MG63 (cell line): ENCODE results near the gene PPP4R4. TPM values are rescaled to one million over a fixed set of nuclear protein-coding genes. Genes with fewer than 3 reads are reported as not detected.
"Not testable (repeated sequence)": the region's sequence is repeated elsewhere in the genome, so short reads cannot be mapped to it uniquely, and the experiment has no call there.

Experiments
- DNase-seq: peaks from one replicate; pipeline ENCODE4 v3.0.0-alpha.2; 2020
- H3K27me3 ChIP-seq: fragments of 250-450 bp; sonication (Bioruptor Pico); 2 replicates; pipeline ENCODE4 v1.5.1; 2020; ENCODE audit warnings: mild to moderate bottlenecking, moderate library complexity
- H3K36me3 ChIP-seq: fragments of 250-450 bp; sonication (Bioruptor Pico); 2 replicates; pipeline ENCODE4 v1.5.1; 2020; ENCODE audit warnings: mild to moderate bottlenecking, moderate library complexity
- H3K4me3 ChIP-seq: fragments of 250-450 bp; sonication (Bioruptor Pico); 2 replicates; pipeline ENCODE4 v1.5.1; 2020; ENCODE audit warnings: mild to moderate bottlenecking, moderate library complexity
- H3K9me3 ChIP-seq: fragments of 250-450 bp; sonication (Bioruptor Pico); 2 replicates; pipeline ENCODE4 v1.5.1; 2020; ENCODE audit warnings: mild to moderate bottlenecking, moderate library complexity
- total RNA-seq: library from RNA; depleted of rRNA; stranded (reverse); fragments of >200 nt; shearing (Covaris generic); gene quantifications from 2 replicates; pipeline ENCODE4 v1.2.3, GENCODE V29; 2014; ENCODE audit warnings: low replicate concordance

The PPP4R4 gene
- total RNA-seq, 1 experiment from 2014 or later: 0.23 TPM

GRCh38 chr14:94203473-94204210 is 29.5 kb downstream of the PPP4R4 start:
- H3K4me3 ChIP-seq: no peak overlapping the region
- no peaks in the 10 kb centered on the region for H3K36me3 ChIP-seq
- H3K9me3 ChIP-seq: no peaks in the 10 kb centered on the region
- DNase-seq: no peak
- no peaks in the 10 kb centered on the region for H3K27me3 ChIP-seq

GRCh38 chr14:94213021-94213420 is 38.9 kb downstream of the PPP4R4 start:
- Histone ChIP-seq H3K36me3 (no peaks in the 10 kb centered on the region), H3K9me3 (peaks cover 4% of the 10 kb centered on the region; the same call in 1 of the 2 replicates), H3K27me3 (no peaks in the 10 kb centered on the region), H3K4me3 (no peak overlapping the region)
- peak; percentile 4 for DNase-seq

- Histone ChIP-seq H3K36me3 (no peaks in the 10 kb centered on the region), H3K4me3 (no peak overlapping the region), H3K27me3 (no peaks in the 10 kb centered on the region), H3K9me3 (peaks cover 4% of the 10 kb centered on the region; the same call in 1 of the 2 replicates)
- no peak for DNase-seq
Measured at GRCh38 chr14:94213741-94214140, 39.6 kb downstream of the PPP4R4 start.

- DNase-seq: no peak
- peaks cover 8% of the 10 kb centered on the region; the same call in 1 of the 2 replicates for H3K9me3 ChIP-seq
- H3K4me3 ChIP-seq: no peak overlapping the region
- H3K36me3 ChIP-seq: no peaks in the 10 kb centered on the region
- no peaks in the 10 kb centered on the region for H3K27me3 ChIP-seq
Measured at GRCh38 chr14:94217116-94217515, 43.0 kb downstream of the PPP4R4 start.

GRCh38 chr14:94218198-94218886 is 44.2 kb downstream of the PPP4R4 start:
- not testable (repeated sequence) for H3K36me3 ChIP-seq, H3K27me3 ChIP-seq, H3K4me3 ChIP-seq, DNase-seq
- peaks cover 10% of the 10 kb centered on the region; the same call in 1 of the 2 replicates for H3K9me3 ChIP-seq

- Histone ChIP-seq H3K4me3 (no peak overlapping the region), H3K9me3 (0 out of 2 replicates have a peak, but pooled peaks cover 6% of the 10 kb centered on the region), H3K27me3 (no peaks in the 10 kb centered on the region), H3K36me3 (no peaks in the 10 kb centered on the region)
- DNase-seq: no peak
Measured at GRCh38 chr14:94224040-94224439, 49.9 kb downstream of the PPP4R4 start.

GRCh38 chr14:94225460-94226378 is 51.6 kb downstream of the PPP4R4 start:
- H3K9me3 ChIP-seq: 0 out of 2 replicates have a peak, but pooled peaks cover 6% of the 10 kb centered on the region
- no peak for DNase-seq
- no peaks in the 10 kb centered on the region for H3K27me3 ChIP-seq
- no peaks in the 10 kb centered on the region for H3K36me3 ChIP-seq
- H3K4me3 ChIP-seq: no peak overlapping the region

GRCh38 chr14:94227029-94227428 is 52.9 kb downstream of the PPP4R4 start:
- Histone ChIP-seq H3K27me3 (no peaks in the 10 kb centered on the region), H3K9me3 (0 out of 2 replicates have a peak, but pooled peaks cover 2% of the 10 kb centered on the region), H3K36me3 (no peaks in the 10 kb centered on the region), H3K4me3 (no peak overlapping the region)
- no peak for DNase-seq

GRCh38 chr14:94237046-94237445 is 62.9 kb downstream of the PPP4R4 start:
- Histone ChIP-seq H3K9me3 (no peaks in the 10 kb centered on the region), H3K36me3 (no peaks in the 10 kb centered on the region), H3K27me3 (no peaks in the 10 kb centered on the region), H3K4me3 (no peak overlapping the region)
- no peak for DNase-seq

GRCh38 chr14:94237983-94238382 is 63.9 kb downstream of the PPP4R4 start:
- H3K9me3 ChIP-seq: no peaks in the 10 kb centered on the region
- no peak for DNase-seq

GRCh38 chr14:94239406-94239805 is 65.3 kb downstream of the PPP4R4 start:
- no peaks in the 10 kb centered on the region for H3K27me3 ChIP-seq
- no peak overlapping the region for H3K4me3 ChIP-seq
- H3K36me3 ChIP-seq: no peaks in the 10 kb centered on the region
- peak; percentile 23 for DNase-seq
- no peaks in the 10 kb centered on the region for H3K9me3 ChIP-seq

More at GRCh38 chr14:94237983-94238382, 63.9 kb downstream of the PPP4R4 start:
- Histone ChIP-seq H3K36me3 (no peaks in the 10 kb centered on the region), H3K4me3 (no peak overlapping the region), H3K27me3 (no peaks in the 10 kb centered on the region)

- Histone ChIP-seq H3K27me3 (no peaks in the 10 kb centered on the region), H3K9me3 (no peaks in the 10 kb centered on the region), H3K36me3 (no peaks in the 10 kb centered on the region), H3K4me3 (no peak overlapping the region)
- no peak for DNase-seq
Measured at GRCh38 chr14:94244182-94244581, 70.1 kb downstream of the PPP4R4 start.

- H3K27me3 ChIP-seq, H3K36me3 ChIP-seq, H3K4me3 ChIP-seq, H3K9me3 ChIP-seq: not testable (repeated sequence)
- DNase-seq: peak; percentile 64
Measured at GRCh38 chr14:94264195-94264594, 90.1 kb downstream of the PPP4R4 start.

GRCh38 chr14:94267352-94267751 is 93.2 kb downstream of the PPP4R4 start:
- H3K27me3 ChIP-seq: no peaks in the 10 kb centered on the region
- no peaks in the 10 kb centered on the region for H3K9me3 ChIP-seq
- DNase-seq: no peak
- H3K36me3 ChIP-seq: no peaks in the 10 kb centered on the region
- H3K4me3 ChIP-seq: no peak overlapping the region

- H3K27me3 ChIP-seq, DNase-seq, H3K4me3 ChIP-seq, H3K9me3 ChIP-seq, H3K36me3 ChIP-seq: not testable (repeated sequence)
Measured at GRCh38 chr14:94268582-94268981, 94.5 kb downstream of the PPP4R4 start.

GRCh38 chr14:94269156-94269555 is 95.0 kb downstream of the PPP4R4 start:
- Histone ChIP-seq H3K36me3 (no peaks in the 10 kb centered on the region), H3K9me3 (no peaks in the 10 kb centered on the region), H3K27me3 (no peaks in the 10 kb centered on the region), H3K4me3 (no peak overlapping the region)
- DNase-seq: peak; percentile 28
